Measurements from ENCODE around the gene TTC23.

Gene TTC23

GRCh38 chr15:99165956-99166689, 83.3 kb downstream of the TTC23 start:
- no peak for TF ChIP-seq USF1 (IDR thresholded peaks at IDR 0.05)
- TF ChIP-seq EGR1 (IDR thresholded peaks at IDR 0.05) = no peak
- TF ChIP-seq TCF12 (IDR thresholded peaks at IDR 0.05; ENCODE audit: low read depth) = no peak
- no peak for TF ChIP-seq TAF1 (IDR thresholded peaks at IDR 0.05; ENCODE audit: low read depth)
- no peak for TF ChIP-seq CEBPB (IDR thresholded peaks at IDR 0.05)
- TF ChIP-seq ZBTB7A (IDR thresholded peaks at IDR 0.05; ENCODE audit: low read depth) = no peak
- TF ChIP-seq NFIC (IDR thresholded peaks at IDR 0.05) = no peak
- TF ChIP-seq TEAD4 (IDR thresholded peaks at IDR 0.05) = no peak
- TF ChIP-seq RAD21 (IDR thresholded peaks at IDR 0.05; ENCODE audit: low read depth) = no peak
- TF ChIP-seq REST (IDR thresholded peaks at IDR 0.05; ENCODE audit: low read depth) = no peak
- no peak for TF ChIP-seq FOXM1 (IDR thresholded peaks at IDR 0.05; ENCODE audit: borderline replicate concordance, low read depth)
- TF ChIP-seq EP300 (IDR thresholded peaks at IDR 0.05; ENCODE audit: borderline replicate concordance) = no peak
- no peak for TF ChIP-seq MAX (IDR thresholded peaks at IDR 0.05)
- no peak for TF ChIP-seq YY1 (IDR thresholded peaks at IDR 0.05; ENCODE audit: low read depth)
- TF ChIP-seq CREB1 (IDR thresholded peaks at IDR 0.05; ENCODE audit: low read depth) = no peak

GRCh38 chr15:99165020-99165790, 84.2 kb downstream of the TTC23 start:
- TF ChIP-seq USF1 (IDR thresholded peaks at IDR 0.05) (no peak), NFIC (IDR thresholded peaks at IDR 0.05) (no peak), EGR1 (IDR thresholded peaks at IDR 0.05) (no peak), RAD21 (IDR thresholded peaks at IDR 0.05; ENCODE audit: low read depth) (no peak), ZBTB7A (IDR thresholded peaks at IDR 0.05; ENCODE audit: low read depth) (no peak), CEBPB (IDR thresholded peaks at IDR 0.05) (no peak), EP300 (IDR thresholded peaks at IDR 0.05; ENCODE audit: borderline replicate concordance) (no peak), CREB1 (IDR thresholded peaks at IDR 0.05; ENCODE audit: low read depth) (no peak)

GRCh38 chr15:99164119-99164518, 85.3 kb downstream of the TTC23 start:
- no peak for TF ChIP-seq EGR1 (IDR thresholded peaks at IDR 0.05)

- no peak for TF ChIP-seq USF1 (IDR thresholded peaks at IDR 0.05)
- TF ChIP-seq CREB1 (IDR thresholded peaks at IDR 0.05; ENCODE audit: low read depth) = no peak
- no peak for TF ChIP-seq EGR1 (IDR thresholded peaks at IDR 0.05)
Measured at GRCh38 chr15:99163271-99164062, 85.9 kb downstream of the TTC23 start.

GRCh38 chr15:99158626-99159412, 90.6 kb downstream of the TTC23 start:
- TF ChIP-seq ZBTB7A (IDR thresholded peaks at IDR 0.05; ENCODE audit: low read depth) (no peak), USF1 (IDR thresholded peaks at IDR 0.05) (no peak), FOXM1 (IDR thresholded peaks at IDR 0.05; ENCODE audit: borderline replicate concordance, low read depth) (no peak), EGR1 (IDR thresholded peaks at IDR 0.05) (no peak), TCF12 (IDR thresholded peaks at IDR 0.05; ENCODE audit: low read depth) (no peak), CEBPB (IDR thresholded peaks at IDR 0.05) (no peak), RAD21 (IDR thresholded peaks at IDR 0.05; ENCODE audit: low read depth) (no peak)

GRCh38 chr15:99157456-99157855, 91.9 kb downstream of the TTC23 start:
- TF ChIP-seq NFIC (IDR thresholded peaks at IDR 0.05) = no peak
- no peak for TF ChIP-seq USF1 (IDR thresholded peaks at IDR 0.05)
- no peak for TF ChIP-seq CEBPB (IDR thresholded peaks at IDR 0.05)
- no peak for TF ChIP-seq REST (IDR thresholded peaks at IDR 0.05; ENCODE audit: low read depth)
- TF ChIP-seq ZBTB7A (IDR thresholded peaks at IDR 0.05; ENCODE audit: low read depth) = no peak
- TF ChIP-seq YY1 (IDR thresholded peaks at IDR 0.05; ENCODE audit: low read depth) = no peak
- TF ChIP-seq EP300 (IDR thresholded peaks at IDR 0.05; ENCODE audit: borderline replicate concordance) = no peak
